Skeletal muscle satellite cell (primary cell): ENCODE data around the gene SZT2.

Source experiments
- H3K27me3 ChIP-seq: 2 replicates; pipeline ENCODE4 v1.7.0; 2013; ENCODE audit warnings: low read length; ENCODE audit not compliant: control insufficient read depth, insufficient read depth
- H3K36me3 ChIP-seq: 2 replicates; pipeline ENCODE4 v1.7.0; 2013; ENCODE audit warnings: mild to moderate bottlenecking, control low read depth, low read length; ENCODE audit not compliant: insufficient read depth
- H3K4me1 ChIP-seq: 2 replicates; pipeline ENCODE4 v1.7.0; 2013; ENCODE audit warnings: low read length; ENCODE audit not compliant: control insufficient read depth, insufficient read depth
- H3K4me2 ChIP-seq: 2 replicates; pipeline ENCODE4 v1.7.0; 2013; ENCODE audit warnings: mild to moderate bottlenecking, low read length
- H3K4me3 ChIP-seq: 2 replicates; pipeline ENCODE4 v1.7.0; 2013; ENCODE audit warnings: low read length
- H3K9ac ChIP-seq: 2 replicates; pipeline ENCODE4 v1.7.0; 2013; ENCODE audit warnings: mild to moderate bottlenecking, low read depth, low read length, moderate library complexity
- H3K9me3 ChIP-seq: replicated peaks from 2 replicates; pipeline ENCODE4 v1.7.0; 2013; ENCODE audit warnings: mild to moderate bottlenecking, control low read depth, low read length

Gene SZT2

GRCh38 chr1:43352351-43352705 is 37.4 kb upstream of the SZT2 start:
- Histone ChIP-seq H3K9me3 (no peaks in the 10 kb centered on the region), H3K4me2 (no peak overlapping the region), H3K4me1 (peaks cover 24% of the 10 kb centered on the region), H3K36me3 (no peaks in the 10 kb centered on the region), H3K4me3 (no peak overlapping the region), H3K9ac (no peak overlapping the region), H3K27me3 (peaks cover 11% of the 10 kb centered on the region)

- Histone ChIP-seq H3K9me3 (no peaks in the 10 kb centered on the region), H3K27me3 (peaks cover 9% of the 10 kb centered on the region), H3K4me2 (no peak overlapping the region), H3K4me3 (no peak overlapping the region), H3K4me1 (peaks cover 27% of the 10 kb centered on the region), H3K36me3 (no peaks in the 10 kb centered on the region), H3K9ac (no peak overlapping the region)
Observed at GRCh38 chr1:43352881-43353280, 36.8 kb upstream of the SZT2 start.

- H3K36me3 ChIP-seq: no peaks in the 10 kb centered on the region
- H3K4me2 ChIP-seq: no peak overlapping the region
Observed at GRCh38 chr1:43354471-43354870, 35.2 kb upstream of the SZT2 start.

GRCh38 chr1:43354936-43355335 is 34.8 kb upstream of the SZT2 start:
- H3K9ac ChIP-seq: no peak overlapping the region
- H3K36me3 ChIP-seq: peaks cover under 1% of the 10 kb centered on the region
- H3K9me3 ChIP-seq: no peaks in the 10 kb centered on the region
- peaks cover 22% of the 10 kb centered on the region for H3K4me1 ChIP-seq
- H3K4me3 ChIP-seq: no peak overlapping the region
- H3K4me2 ChIP-seq: no peak overlapping the region
- no peaks in the 10 kb centered on the region for H3K27me3 ChIP-seq

More at GRCh38 chr1:43354471-43354870, 35.2 kb upstream of the SZT2 start:
- Histone ChIP-seq H3K27me3 (no peaks in the 10 kb centered on the region), H3K9ac (no peak overlapping the region), H3K9me3 (no peaks in the 10 kb centered on the region), H3K4me3 (no peak overlapping the region), H3K4me1 (peaks cover 22% of the 10 kb centered on the region)

GRCh38 chr1:43357251-43357650 is 32.4 kb upstream of the SZT2 start:
- Histone ChIP-seq H3K9ac (no peak overlapping the region), H3K9me3 (no peaks in the 10 kb centered on the region), H3K36me3 (peaks cover 23% of the 10 kb centered on the region), H3K4me3 (no peak overlapping the region), H3K4me1 (peaks cover 35% of the 10 kb centered on the region), H3K4me2 (no peak overlapping the region), H3K27me3 (no peaks in the 10 kb centered on the region)

- peak overlapping the region; percentile 90 for H3K9ac ChIP-seq
Observed at GRCh38 chr1:43358121-43358745, 31.5 kb upstream of the SZT2 start.

GRCh38 chr1:43358746-43359693 is 30.7 kb upstream of the SZT2 start, which contains the start of gene CDC20:
TSS of gene CDC20 (plus strand) at chr1:43358981. CDS start at chr1:43359216, 235 bp downstream.
- Histone ChIP-seq H3K36me3 (peaks cover 39% of the 10 kb centered on the region), H3K4me3 (peak within 1 kb of the TSS; percentile 80), H3K9me3 (no peaks in the 10 kb centered on the region), H3K27me3 (no peaks in the 10 kb centered on the region), H3K4me2 (peak within 1 kb of the TSS; percentile 92), H3K9ac (peak within 1 kb of the TSS; percentile 90), H3K4me1 (peaks cover 35% of the 10 kb centered on the region)

More at GRCh38 chr1:43358121-43358745, 31.5 kb upstream of the SZT2 start:
- Histone ChIP-seq H3K4me3 (peak overlapping the region; percentile 80), H3K27me3 (no peaks in the 10 kb centered on the region), H3K4me2 (peak overlapping the region; percentile 92), H3K36me3 (peaks cover 32% of the 10 kb centered on the region), H3K4me1 (peaks cover 35% of the 10 kb centered on the region), H3K9me3 (no peaks in the 10 kb centered on the region)

- H3K36me3 ChIP-seq: peaks cover 46% of the 10 kb centered on the region
- peaks cover 33% of the 10 kb centered on the region for H3K4me1 ChIP-seq
- peak overlapping the region; percentile 91 for H3K4me2 ChIP-seq
- no peaks in the 10 kb centered on the region for H3K27me3 ChIP-seq
- H3K9ac ChIP-seq: peak overlapping the region; percentile 80
- H3K4me3 ChIP-seq: peak overlapping the region; percentile 79
- H3K9me3 ChIP-seq: no peaks in the 10 kb centered on the region
Observed at GRCh38 chr1:43359696-43360095, 30.0 kb upstream of the SZT2 start.

GRCh38 chr1:43360616-43361015 is 29.1 kb upstream of the SZT2 start:
- Histone ChIP-seq H3K9me3 (no peaks in the 10 kb centered on the region), H3K4me2 (peak overlapping the region; percentile 91), H3K9ac (peak overlapping the region; percentile 80), H3K4me1 (peaks cover 31% of the 10 kb centered on the region), H3K4me3 (peak overlapping the region; percentile 79), H3K27me3 (no peaks in the 10 kb centered on the region), H3K36me3 (peaks cover 52% of the 10 kb centered on the region)

GRCh38 chr1:43363283-43363934 is 26.3 kb upstream of the SZT2 start:
- Histone ChIP-seq H3K4me1 (peaks cover 41% of the 10 kb centered on the region), H3K4me3 (no peak overlapping the region), H3K36me3 (peaks cover 52% of the 10 kb centered on the region), H3K9me3 (no peaks in the 10 kb centered on the region), H3K9ac (no peak overlapping the region), H3K27me3 (no peaks in the 10 kb centered on the region), H3K4me2 (no peak overlapping the region)

GRCh38 chr1:43363935-43364525 is 25.7 kb upstream of the SZT2 start:
- Histone ChIP-seq H3K9me3 (no peaks in the 10 kb centered on the region), H3K27me3 (no peaks in the 10 kb centered on the region), H3K4me3 (no peak overlapping the region), H3K9ac (no peak overlapping the region), H3K4me2 (no peak overlapping the region), H3K4me1 (peaks cover 47% of the 10 kb centered on the region), H3K36me3 (peaks cover 52% of the 10 kb centered on the region)
